ENCODE data around the gene RNF220. TPM values are rescaled to one million over a fixed set of nuclear protein-coding genes. Genes with fewer than 3 reads are reported as not detected.

RNF220 gene
- total and polyA plus RNA-seq, 9 of the 15 experiments (the other 6 are each of a cell fraction or from before 2014, with no cell fraction given): 5.1 to 117 (median 66.9) TPM

GRCh38 chr1:44521378-44522080, 116.5 kb downstream of the RNF220 start (continued):
- no peak for TF ChIP-seq ATF6 (CRISPR knock-in tag; IDR thresholded peaks at IDR 0.05)
- TF ChIP-seq MYC (IDR thresholded peaks at IDR 0.05; ENCODE audit: low read depth, low read length): peak; percentile 28; the same call in 1 of the 2 replicates
- no peak for TF ChIP-seq MYC (CRISPR knock-in tag; IDR thresholded peaks at IDR 0.05; ENCODE audit: borderline replicate concordance, low read depth)
- 0 out of 6 replicates have a peak, but pooled peaks of 1 of the 3 experiments have one; percentile 7 for TF ChIP-seq CTCF (IDR thresholded peaks at IDR 0.05 in 2 of 3, conservative IDR thresholded peaks at IDR 0.05 in 1 of 3; ENCODE audit: insufficient read depth in 2 of 3, low read depth in 1 of 3, low read length in 3 of 3)
- TF ChIP-seq ATF2 (CRISPR knock-in tag; IDR thresholded peaks at IDR 0.05): no peak

Measured in K562 (cell line).